ENCODE measurements around the gene PRIM1. TPM values are rescaled to one million over a fixed set of nuclear protein-coding genes. Genes with fewer than 3 reads are reported as not detected.
"Not testable (repeated sequence)": the region's sequence is repeated elsewhere in the genome, so short reads cannot be mapped to it uniquely, and the experiment has no call there.

The PRIM1 gene
- total RNA-seq = 10 to 100 TPM in 1 of 2 donors, 1 to 10 TPM in 1; 6.5 to 18.6 TPM

DNA sequence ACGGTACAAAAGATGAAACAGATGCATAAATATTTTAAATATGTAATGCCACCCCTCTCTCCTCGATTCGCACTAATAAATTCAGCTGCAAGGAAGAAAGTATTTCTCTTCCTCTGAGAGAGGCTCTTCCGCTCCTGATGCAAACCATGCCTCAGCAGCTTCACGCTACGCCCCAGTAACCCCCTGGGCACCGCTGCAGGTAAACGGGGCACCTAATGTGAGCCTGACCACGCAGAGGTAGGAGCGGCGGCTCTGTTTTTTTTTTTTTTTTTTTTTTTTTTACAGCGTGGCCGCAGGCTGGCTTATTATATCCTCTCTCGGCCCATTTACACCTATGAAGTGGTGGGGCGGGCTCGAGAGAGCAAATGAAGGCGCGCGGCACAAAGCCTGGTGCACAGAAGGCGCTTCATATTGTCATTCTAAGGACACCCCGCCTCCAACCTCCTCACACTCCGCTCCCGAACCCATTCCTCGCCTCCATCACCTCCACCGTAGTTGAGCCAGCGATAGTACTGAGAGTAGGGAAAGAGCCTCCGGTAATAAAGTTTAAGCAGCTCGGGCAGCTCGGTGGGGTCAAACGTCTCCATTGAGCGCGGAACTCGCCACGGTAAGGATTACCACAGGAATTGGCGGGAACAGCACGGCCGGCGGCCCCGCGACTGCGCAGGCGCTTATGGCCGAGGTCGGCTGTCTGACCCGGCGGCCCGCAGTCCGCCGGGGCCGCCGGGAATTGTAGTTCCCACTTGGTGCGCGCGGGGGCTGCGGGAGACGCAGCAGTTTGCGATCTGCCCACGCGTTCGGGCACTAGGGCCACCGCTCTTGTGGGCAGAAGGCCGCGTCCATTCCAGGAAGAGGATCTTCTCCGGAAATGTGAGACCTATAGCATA is at the start of gene PRIM1:
Gene PRIM1 (minus strand): TSS at position 612 of the 887 bp plus-strand sequence. CDS start 25 bp downstream, at position 587.
- DNase-seq = peak; percentile 89
- no peaks in the 10 kb centered on the region for H3K4me1 ChIP-seq
- H3K36me3 ChIP-seq = no peaks in the 10 kb centered on the region
- no peaks in the 10 kb centered on the region for H3K27me3 ChIP-seq
- H3K9ac ChIP-seq (ENCODE audit: low read depth in 2 of 2, low read length in 2 of 2) = peak within 1 kb of the TSS; percentile 65 to 78
- intact Hi-C loops (cut with DNase I) = no loop called here
- H3K9me3 ChIP-seq = no peaks in the 10 kb centered on the region
- H3K27ac ChIP-seq = peak within 1 kb of the TSS; percentile 74
- H3K4me3 ChIP-seq = peak within 1 kb of the TSS; percentile 57
- TF ChIP-seq, protein P1, sequence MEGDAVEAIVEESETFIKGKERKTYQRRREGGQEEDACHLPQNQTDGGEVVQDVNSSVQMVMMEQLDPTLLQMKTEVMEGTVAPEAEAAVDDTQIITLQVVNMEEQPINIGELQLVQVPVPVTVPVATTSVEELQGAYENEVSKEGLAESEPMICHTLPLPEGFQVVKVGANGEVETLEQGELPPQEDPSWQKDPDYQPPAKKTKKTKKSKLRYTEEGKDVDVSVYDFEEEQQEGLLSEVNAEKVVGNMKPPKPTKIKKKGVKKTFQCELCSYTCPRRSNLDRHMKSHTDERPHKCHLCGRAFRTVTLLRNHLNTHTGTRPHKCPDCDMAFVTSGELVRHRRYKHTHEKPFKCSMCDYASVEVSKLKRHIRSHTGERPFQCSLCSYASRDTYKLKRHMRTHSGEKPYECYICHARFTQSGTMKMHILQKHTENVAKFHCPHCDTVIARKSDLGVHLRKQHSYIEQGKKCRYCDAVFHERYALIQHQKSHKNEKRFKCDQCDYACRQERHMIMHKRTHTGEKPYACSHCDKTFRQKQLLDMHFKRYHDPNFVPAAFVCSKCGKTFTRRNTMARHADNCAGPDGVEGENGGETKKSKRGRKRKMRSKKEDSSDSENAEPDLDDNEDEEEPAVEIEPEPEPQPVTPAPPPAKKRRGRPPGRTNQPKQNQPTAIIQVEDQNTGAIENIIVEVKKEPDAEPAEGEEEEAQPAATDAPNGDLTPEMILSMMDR (IDR thresholded peaks at IDR 0.05) = peak; percentile 16

DNA sequence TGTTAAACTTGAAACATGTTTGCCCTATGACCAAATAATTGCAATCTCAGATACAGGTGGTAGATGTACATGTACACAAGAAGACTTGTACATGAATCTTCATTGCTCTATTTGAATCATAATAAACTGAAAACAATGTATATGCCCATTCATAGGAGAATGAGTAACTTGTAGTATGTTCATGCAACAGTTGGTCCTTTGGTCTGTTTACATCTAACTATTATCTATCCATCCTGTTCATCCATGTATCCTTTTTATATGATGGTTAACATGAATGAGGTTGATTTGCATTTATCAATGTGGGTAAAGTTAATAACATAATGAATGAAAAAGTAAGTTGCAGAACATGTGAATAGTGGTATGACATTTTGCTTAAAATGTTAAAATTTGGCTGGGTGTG is 48.1 kb upstream of the PRIM1 start:
- no peak overlapping the region for H3K27ac ChIP-seq
- no peak for DNase-seq
- H3K9ac ChIP-seq (ENCODE audit: low read depth in 2 of 2, low read length in 2 of 2) = no peak overlapping the region
- H3K27me3 ChIP-seq = no peaks in the 10 kb centered on the region
- no peaks in the 10 kb centered on the region for H3K36me3 ChIP-seq
- no peak overlapping the region for H3K4me3 ChIP-seq
- no peaks in the 10 kb centered on the region for H3K4me1 ChIP-seq
- intact Hi-C loops (cut with DNase I) = no loop called here
- TF ChIP-seq, protein P1 (IDR thresholded peaks at IDR 0.05) = no peak
- H3K9me3 ChIP-seq = no peaks in the 10 kb centered on the region

- DNase-seq; H3K9ac ChIP-seq (ENCODE audit: low read depth in 2 of 2, low read length in 2 of 2); H3K4me3 ChIP-seq; H3K27me3 ChIP-seq; intact Hi-C loops (cut with DNase I); H3K9me3 ChIP-seq; H3K27ac ChIP-seq; H3K36me3 ChIP-seq; H3K4me1 ChIP-seq: not testable (repeated sequence)
Measured at GRCh38 chr12:56799345-56799744, 47.2 kb upstream of the PRIM1 start.

DNA sequence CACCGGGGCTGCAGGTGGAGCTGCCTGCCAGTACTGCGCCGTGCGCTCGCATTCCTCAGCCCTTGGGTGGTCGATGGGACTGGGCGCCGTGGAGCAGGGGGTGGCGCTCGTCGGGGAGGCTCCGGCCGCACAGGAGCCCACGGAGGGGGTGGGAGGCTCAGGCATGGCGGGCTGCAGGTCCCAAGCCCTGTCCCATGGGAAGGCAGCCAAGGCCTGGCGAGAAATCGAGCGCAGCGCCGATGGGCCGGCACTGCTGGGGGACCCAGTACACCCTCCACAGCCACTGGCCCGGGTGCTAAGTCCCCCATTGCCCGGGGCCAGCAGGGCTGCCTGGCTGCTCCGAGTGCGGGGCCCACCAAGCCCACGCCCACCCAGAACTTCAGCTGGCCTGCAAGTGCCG is 43.7 kb upstream of the PRIM1 start:
- H3K27me3 ChIP-seq; H3K4me3 ChIP-seq; DNase-seq; H3K36me3 ChIP-seq; H3K4me1 ChIP-seq; intact Hi-C loops (cut with DNase I); H3K9ac ChIP-seq (ENCODE audit: low read depth in 2 of 2, low read length in 2 of 2); H3K9me3 ChIP-seq; H3K27ac ChIP-seq: not testable (repeated sequence)

DNA sequence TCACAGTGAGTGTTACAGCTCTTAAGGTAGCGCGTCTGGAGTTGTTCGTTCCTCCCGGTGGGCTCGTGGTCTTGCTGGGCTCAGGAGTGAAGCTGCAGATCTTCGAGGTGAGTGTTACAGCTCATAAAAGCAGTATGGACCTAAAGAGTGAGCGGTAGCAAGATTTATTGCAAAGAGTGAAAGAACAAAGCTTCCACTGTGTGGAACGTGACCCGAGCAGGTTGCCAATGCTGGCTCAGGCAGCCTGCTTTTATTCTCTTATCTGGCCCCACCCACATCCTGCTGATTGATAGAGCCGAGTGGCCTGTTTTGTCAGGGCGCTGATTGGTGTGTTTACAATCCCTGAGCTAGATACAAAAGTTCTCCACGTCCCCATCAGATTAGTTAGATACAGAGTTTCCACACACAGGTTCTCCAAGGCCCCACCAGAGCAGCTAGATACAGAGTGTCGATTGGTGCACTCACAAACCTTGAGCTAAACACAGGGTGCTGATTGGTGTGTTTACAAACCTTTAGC is 43.0 kb upstream of the PRIM1 start:
- H3K36me3 ChIP-seq; H3K9ac ChIP-seq (ENCODE audit: low read depth in 2 of 2, low read length in 2 of 2); intact Hi-C loops (cut with DNase I); H3K27me3 ChIP-seq; H3K4me1 ChIP-seq; H3K27ac ChIP-seq; DNase-seq; H3K4me3 ChIP-seq; H3K9me3 ChIP-seq: not testable (repeated sequence)

DNA sequence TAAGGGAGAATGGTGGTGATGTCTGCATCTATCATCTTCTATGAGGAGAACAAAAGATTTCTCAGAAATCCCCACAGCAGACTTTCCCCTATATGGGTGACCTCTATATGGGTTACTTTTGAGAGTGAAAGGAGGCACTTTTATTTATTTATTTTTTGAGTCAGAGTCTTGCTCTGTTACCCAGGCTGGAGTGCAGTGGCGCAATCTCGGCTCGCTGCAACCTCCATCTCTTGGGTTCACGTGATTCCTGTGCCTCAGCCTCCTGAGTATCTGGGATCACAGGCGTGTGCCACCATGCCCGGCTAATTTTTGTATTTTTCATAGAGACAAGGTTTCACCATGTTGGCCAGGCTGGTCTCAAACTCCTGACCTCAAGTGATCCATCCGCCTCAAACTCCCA is 41.0 kb upstream of the PRIM1 start:
- H3K27me3 ChIP-seq; intact Hi-C loops (cut with DNase I); H3K9me3 ChIP-seq; H3K4me1 ChIP-seq; H3K4me3 ChIP-seq; DNase-seq; H3K9ac ChIP-seq (ENCODE audit: low read depth in 2 of 2, low read length in 2 of 2); H3K27ac ChIP-seq; H3K36me3 ChIP-seq: not testable (repeated sequence)

GRCh38 chr12:56792678-56793077 is 40.6 kb upstream of the PRIM1 start:
- TF ChIP-seq, protein P1 (IDR thresholded peaks at IDR 0.05) = no peak
- intact Hi-C loops (cut with DNase I) = no loop called here
- Histone ChIP-seq H3K9me3 (no peaks in the 10 kb centered on the region), H3K27me3 (no peaks in the 10 kb centered on the region), H3K4me3 (no peak overlapping the region), H3K27ac (no peak overlapping the region), H3K36me3 (no peaks in the 10 kb centered on the region), H3K9ac (ENCODE audit: low read depth in 2 of 2, low read length in 2 of 2) (no peak overlapping the region), H3K4me1 (no peaks in the 10 kb centered on the region)
- no peak for DNase-seq

DNA sequence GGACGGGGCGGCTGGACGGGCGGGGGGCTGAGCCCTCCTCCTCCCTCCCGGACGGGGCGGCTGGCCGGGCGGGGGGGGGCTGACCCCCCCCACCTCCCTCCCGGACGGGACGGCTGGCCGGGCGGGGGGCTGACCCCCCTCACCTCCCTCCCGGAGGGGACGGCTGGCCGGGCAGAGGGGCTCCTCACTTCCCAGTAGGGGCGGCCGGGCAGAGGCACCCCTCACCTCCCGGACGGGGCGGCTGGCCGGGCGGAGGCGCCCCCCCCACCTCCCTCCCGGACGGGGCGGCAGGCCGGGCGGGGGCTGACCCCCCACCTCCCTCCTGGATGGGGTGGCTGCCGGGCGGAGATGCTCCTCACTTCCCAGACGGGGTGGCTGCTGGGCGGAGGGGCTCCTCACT is 37.3 kb upstream of the PRIM1 start:
- DNase-seq; H3K4me3 ChIP-seq; H3K9me3 ChIP-seq; H3K27ac ChIP-seq; intact Hi-C loops (cut with DNase I); H3K9ac ChIP-seq (ENCODE audit: low read depth in 2 of 2, low read length in 2 of 2); H3K27me3 ChIP-seq; H3K4me1 ChIP-seq; H3K36me3 ChIP-seq: not testable (repeated sequence)
